Epidermal melanocyte (primary cell): ENCODE results near the gene MEIOC.

Source experiments
- DNase-seq: peaks from one replicate; pipeline ENCODE4 v3.0.0; 2011; ENCODE audit warnings: low spot score; ENCODE audit not compliant: insufficient read length

The MEIOC gene

DNA sequence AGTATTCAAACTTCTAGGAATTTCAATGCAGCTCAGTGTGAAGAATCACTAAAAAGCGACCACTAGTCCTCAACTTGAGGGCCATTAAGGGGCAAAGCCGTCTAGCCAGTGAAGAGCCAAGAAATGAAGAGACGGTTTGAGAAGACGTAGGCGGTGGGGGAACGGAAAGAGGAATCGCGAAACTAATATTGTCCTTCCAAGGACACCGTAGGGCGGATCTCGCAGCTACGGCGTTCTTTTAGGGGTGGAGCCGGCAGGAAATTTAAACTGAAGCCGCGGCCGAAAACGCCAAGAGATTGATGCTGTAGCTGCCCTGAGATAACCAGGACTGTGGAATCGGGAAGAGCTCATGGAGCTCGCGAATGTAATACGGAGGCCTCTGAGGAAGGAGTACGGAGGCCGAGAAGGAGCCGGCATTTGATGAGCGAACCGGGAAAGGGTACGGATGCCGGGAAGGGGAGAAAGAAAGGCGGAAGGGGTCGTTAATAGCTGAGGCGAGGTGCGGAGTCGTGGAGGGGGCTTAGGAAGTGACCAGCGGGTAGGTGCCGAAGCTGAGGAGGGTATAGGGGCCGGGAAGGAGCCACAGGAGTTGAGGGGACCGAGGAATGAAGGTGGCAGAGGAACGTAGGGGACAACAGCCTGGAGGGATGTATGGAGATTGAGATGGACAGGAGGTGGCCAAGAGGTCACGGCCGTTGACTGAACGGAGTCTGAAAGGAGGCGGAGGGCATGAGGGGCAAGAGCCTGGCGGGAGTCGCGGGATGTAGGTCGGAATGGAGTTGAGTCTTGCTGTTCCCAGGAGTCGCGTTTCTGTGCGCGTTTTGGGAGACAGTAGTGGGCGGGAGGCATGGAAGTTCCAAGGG is 52.4 kb downstream of the MEIOC start, which contains the start of gene DBF4B:
Gene DBF4B (plus strand): TSS at position 265 of the 863 bp plus-strand sequence. CDS start 156 bp downstream, at position 421.
- DNase-seq: peak; percentile 99

GRCh38 chr17:44719444-44719843 is 63.2 kb downstream of the MEIOC start:
- no peak for DNase-seq

DNA sequence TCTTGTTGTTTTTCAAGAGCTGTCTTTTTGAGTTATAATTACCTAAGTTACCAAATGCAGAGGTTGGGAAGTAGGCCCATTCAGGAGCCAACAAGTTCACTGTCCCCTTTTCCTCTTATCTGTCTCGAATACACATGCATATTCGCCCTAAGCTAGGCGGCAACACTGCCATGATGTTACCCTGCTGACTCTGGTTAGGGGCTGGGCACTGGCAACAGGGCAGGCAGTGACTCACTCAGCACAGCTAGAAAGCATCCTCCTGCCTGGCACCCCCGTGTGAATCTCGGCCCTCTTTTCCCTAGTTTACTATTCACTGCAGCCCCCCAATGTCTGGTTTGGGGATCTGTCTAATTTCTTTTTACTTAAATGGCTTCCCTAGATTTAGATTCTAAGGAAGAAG is 66.0 kb downstream of the MEIOC start:
- DNase-seq: no peak
